GM10248 (cell line): ENCODE results near the gene CEP112.

ENCODE experiments used
- CTCF ChIA-PET: fragments of 300-600 bp; sonication (Branson Sonifier 250); formaldehyde crosslinking; extraction: SDS; loops from one replicate; lab custom pipeline; 2021; ENCODE audit warnings: antibody characterized with exemption; lab: Yijun Ruan, JAX
- POLR2A ChIA-PET: fragments of 350-650 bp; sonication (Branson Sonifier 250); formaldehyde crosslinking; extraction: SDS; loops from one replicate; lab custom pipeline; 2020; ENCODE audit warnings: antibody characterized with exemption; lab: Yijun Ruan, JAX
- DNase-seq: peaks from one replicate; pipeline ENCODE4 v3.0.0; 2012; ENCODE audit errors: extremely low spot score
- TF ChIP-seq, protein P1 (sequence below): IDR thresholded peaks from 2 replicates; pipeline ENCODE4 v1.5.1; 2012; ENCODE audit warnings: mild to moderate bottlenecking, low read depth; ENCODE audit errors: extremely low read depth, missing control alignments, control extremely low read depth

The CEP112 gene

DNA sequence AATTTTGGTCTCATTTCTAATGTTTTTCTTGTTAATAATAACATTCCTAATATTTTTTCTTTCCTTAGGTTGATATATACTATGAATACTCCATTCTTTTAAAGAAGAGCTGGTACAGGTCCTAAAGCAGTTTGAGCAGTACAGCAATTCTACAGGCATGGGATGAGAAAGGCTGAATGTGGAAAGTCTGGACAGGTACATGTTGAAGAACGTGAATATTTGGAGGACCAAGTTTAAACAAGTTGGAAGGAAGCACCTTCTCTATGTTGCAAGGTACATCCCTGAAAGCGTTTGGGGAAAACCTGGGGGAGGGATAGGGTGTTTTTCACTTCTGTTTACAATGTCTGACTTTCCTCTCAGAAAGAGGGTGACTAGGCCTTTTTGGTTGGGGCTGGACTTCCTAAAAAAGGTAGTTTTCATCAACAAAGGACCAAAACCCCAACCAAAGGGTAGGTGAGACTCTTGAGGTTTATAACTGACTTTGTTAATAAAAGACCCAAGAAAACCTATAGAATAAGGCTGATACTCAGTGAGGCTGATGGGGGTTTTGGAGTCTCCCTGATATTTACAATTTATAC is 534.6 kb downstream of the CEP112 start:
- POLR2A ChIA-PET = no interaction called here
- DNase-seq = no peak
- CTCF ChIA-PET = no interaction called here
- TF ChIP-seq, protein P1, sequence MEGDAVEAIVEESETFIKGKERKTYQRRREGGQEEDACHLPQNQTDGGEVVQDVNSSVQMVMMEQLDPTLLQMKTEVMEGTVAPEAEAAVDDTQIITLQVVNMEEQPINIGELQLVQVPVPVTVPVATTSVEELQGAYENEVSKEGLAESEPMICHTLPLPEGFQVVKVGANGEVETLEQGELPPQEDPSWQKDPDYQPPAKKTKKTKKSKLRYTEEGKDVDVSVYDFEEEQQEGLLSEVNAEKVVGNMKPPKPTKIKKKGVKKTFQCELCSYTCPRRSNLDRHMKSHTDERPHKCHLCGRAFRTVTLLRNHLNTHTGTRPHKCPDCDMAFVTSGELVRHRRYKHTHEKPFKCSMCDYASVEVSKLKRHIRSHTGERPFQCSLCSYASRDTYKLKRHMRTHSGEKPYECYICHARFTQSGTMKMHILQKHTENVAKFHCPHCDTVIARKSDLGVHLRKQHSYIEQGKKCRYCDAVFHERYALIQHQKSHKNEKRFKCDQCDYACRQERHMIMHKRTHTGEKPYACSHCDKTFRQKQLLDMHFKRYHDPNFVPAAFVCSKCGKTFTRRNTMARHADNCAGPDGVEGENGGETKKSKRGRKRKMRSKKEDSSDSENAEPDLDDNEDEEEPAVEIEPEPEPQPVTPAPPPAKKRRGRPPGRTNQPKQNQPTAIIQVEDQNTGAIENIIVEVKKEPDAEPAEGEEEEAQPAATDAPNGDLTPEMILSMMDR = no peak

DNA sequence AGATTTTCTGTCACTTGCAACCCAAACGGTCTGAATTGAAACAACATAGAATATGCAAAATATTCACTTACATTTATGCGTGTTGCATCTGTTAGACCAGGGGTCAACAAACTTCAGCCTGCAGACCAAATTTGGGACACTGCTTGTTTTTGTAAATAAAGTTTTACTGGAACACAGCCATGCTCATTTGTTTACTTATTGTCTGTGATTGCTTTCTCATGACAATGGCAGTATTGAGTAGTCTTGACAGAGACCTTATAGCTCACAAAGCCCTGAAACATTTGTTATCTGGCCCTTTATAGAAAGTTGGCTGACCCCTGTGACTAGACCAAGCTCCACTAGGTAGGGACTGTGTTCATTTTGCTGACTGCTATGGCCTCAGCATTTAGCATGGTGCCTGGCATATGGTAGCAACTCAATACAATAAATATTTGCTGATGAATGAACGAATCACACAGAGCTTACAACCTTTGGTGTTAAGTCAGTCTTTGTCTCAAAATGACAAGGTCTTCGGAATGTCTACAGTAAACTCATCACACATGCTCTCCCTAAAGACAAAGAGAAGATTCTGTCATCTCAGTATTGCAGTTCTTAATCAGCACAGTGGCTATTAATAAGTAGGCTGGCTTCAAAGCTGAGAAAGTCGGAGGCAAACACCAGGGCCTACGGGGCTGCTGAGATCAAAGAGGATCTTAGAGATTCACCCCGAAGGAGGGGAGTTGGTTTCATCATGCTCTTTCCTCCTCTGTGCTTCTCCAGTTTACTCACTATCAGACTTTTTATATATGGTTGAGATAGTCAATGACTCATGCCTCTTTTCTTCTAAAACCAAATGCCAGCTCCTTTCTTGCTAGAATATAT is 535.3 kb downstream of the CEP112 start:
- TF ChIP-seq, protein P1 = no peak
- CTCF ChIA-PET = no interaction called here
- peak; percentile 37 for DNase-seq
- POLR2A ChIA-PET = no interaction called here

GRCh38 chr17:65655706-65656105 is 536.2 kb downstream of the CEP112 start:
- no peak for DNase-seq
- POLR2A ChIA-PET = no interaction called here
- CTCF ChIA-PET = no interaction called here
- TF ChIP-seq, protein P1 = no peak

DNA sequence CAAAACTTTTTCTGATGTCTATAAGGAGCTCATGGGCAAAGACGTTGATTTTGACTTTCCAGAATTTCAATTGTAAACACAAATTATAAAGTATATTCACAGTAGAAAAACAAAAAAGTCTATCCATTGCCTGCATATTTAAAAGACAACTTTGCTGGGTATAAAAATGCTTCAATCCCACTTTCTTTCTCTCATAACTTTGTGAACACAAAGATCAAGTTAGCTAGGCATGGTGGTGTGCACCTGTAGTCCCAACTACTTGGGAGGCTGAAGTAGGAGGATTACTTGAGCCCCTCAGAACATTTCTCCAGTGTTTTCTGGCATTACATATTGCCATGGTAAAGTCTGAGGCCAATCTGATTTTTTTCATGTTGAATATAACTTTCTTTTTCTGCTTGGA is 547.4 kb downstream of the CEP112 start:
- POLR2A ChIA-PET = no interaction called here
- TF ChIP-seq, protein P1 = no peak
- CTCF ChIA-PET = no interaction called here

GRCh38 chr17:65638221-65638975 is 553.5 kb downstream of the CEP112 start:
- POLR2A ChIA-PET = no interaction called here

More for the DNA sequence above, 547.4 kb downstream of the CEP112 start:
- no peak for DNase-seq

More at GRCh38 chr17:65638221-65638975, 553.5 kb downstream of the CEP112 start:
- no peak for DNase-seq
- CTCF ChIA-PET = interaction anchor here (1.2 kb wide), 1 partner anchor 11 kb away, joined by 3 read pairs; no protein-coding TSS in a partner anchor
- TF ChIP-seq, protein P1 = no peak
